GM20000 (cell line): ENCODE results near the gene GTPBP4.
"Not testable (repeated sequence)": the region's sequence is repeated elsewhere in the genome, so short reads cannot be mapped to it uniquely, and the experiment has no call there.

Experiments used
- DNase-seq: peaks from one replicate; pipeline ENCODE4 v3.0.0; 2012; ENCODE audit warnings: low spot score
- CTCF ChIP-seq: IDR thresholded peaks from 2 replicates; pipeline ENCODE4 v1.5.1; 2012; ENCODE audit warnings: mild to moderate bottlenecking, control low read depth; ENCODE audit errors: extremely low read depth, missing control alignments

Gene GTPBP4

GRCh38 chr10:1029838-1030237 is 41.6 kb downstream of the GTPBP4 start:
- DNase-seq: no peak
- TF ChIP-seq CTCF: no peak

GRCh38 chr10:1033601-1034000 is 45.4 kb downstream of the GTPBP4 start:
- no peak for DNase-seq
- no peak for TF ChIP-seq CTCF

GRCh38 chr10:1034758-1035157 is 46.5 kb downstream of the GTPBP4 start:
- no peak for DNase-seq
- no peak for TF ChIP-seq CTCF

- TF ChIP-seq CTCF: no peak
- no peak for DNase-seq
Observed at GRCh38 chr10:1035201-1035600, 47.0 kb downstream of the GTPBP4 start.

- DNase-seq: peak; percentile 63
- no peak for TF ChIP-seq CTCF
Observed at GRCh38 chr10:1036341-1036791, 48.1 kb downstream of the GTPBP4 start.

- DNase-seq: no peak
- TF ChIP-seq CTCF: no peak
Observed at GRCh38 chr10:1037098-1037497, 48.9 kb downstream of the GTPBP4 start.

- not testable (repeated sequence) for DNase-seq
Observed at GRCh38 chr10:1038769-1039168, 50.5 kb downstream of the GTPBP4 start.

GRCh38 chr10:1040133-1040532 is 51.9 kb downstream of the GTPBP4 start:
- TF ChIP-seq CTCF: no peak
- no peak for DNase-seq
